Activated T-cell treated with anti-CD3 and anti-CD28 coated beads, Interleukin-2, amount 50 U/mL, for 24 hours (primary cell): ENCODE results near the gene PPIE.
"Not testable (repeated sequence)": the region's sequence is repeated elsewhere in the genome, so short reads cannot be mapped to it uniquely, and the experiment has no call there.

Experiments used
- DNase-seq: peaks from one replicate; pipeline ENCODE4 v3.0.0-alpha.2; 2020
- H3K27ac Mint-ChIP-seq: 2 replicates; pipeline ENCODE4 v1.8.0; 2020; ENCODE audit warnings: mild to moderate bottlenecking, mixed read lengths
- H3K27me3 Mint-ChIP-seq: 2 replicates; pipeline ENCODE4 v1.8.0; 2020; ENCODE audit warnings: mixed read lengths
- H3K36me3 Mint-ChIP-seq: 2 replicates; pipeline ENCODE4 v1.8.0; 2020; ENCODE audit warnings: low read depth, mixed read lengths
- H3K4me1 Mint-ChIP-seq: 2 replicates; pipeline ENCODE4 v1.8.0; 2020; ENCODE audit warnings: low read depth, mixed read lengths
- H3K4me3 Mint-ChIP-seq: 2 replicates; pipeline ENCODE4 v1.8.0; 2020; ENCODE audit warnings: mild to moderate bottlenecking, moderate library complexity, mixed read lengths
- H3K9me3 Mint-ChIP-seq: 2 replicates; pipeline ENCODE4 v1.8.0; 2020; ENCODE audit warnings: mixed read lengths

Gene PPIE

GRCh38 chr1:39759436-39759726, 20.7 kb downstream of the PPIE start:
- peaks cover 66% of the 10 kb centered on the region for H3K36me3 Mint-ChIP-seq
- DNase-seq = no peak

GRCh38 chr1:39760074-39761008, 21.7 kb downstream of the PPIE start:
- no peaks in the 10 kb centered on the region for H3K27me3 Mint-ChIP-seq
- H3K36me3 Mint-ChIP-seq = peaks cover 57% of the 10 kb centered on the region
- no peak for DNase-seq
- H3K27ac Mint-ChIP-seq = no peak overlapping the region
- H3K4me1 Mint-ChIP-seq = no peaks in the 10 kb centered on the region
- no peak overlapping the region for H3K4me3 Mint-ChIP-seq
- no peaks in the 10 kb centered on the region for H3K9me3 Mint-ChIP-seq

More at GRCh38 chr1:39759436-39759726, 20.7 kb downstream of the PPIE start:
- no peaks in the 10 kb centered on the region for H3K4me1 Mint-ChIP-seq
- no peak overlapping the region for H3K4me3 Mint-ChIP-seq
- no peaks in the 10 kb centered on the region for H3K9me3 Mint-ChIP-seq
- H3K27me3 Mint-ChIP-seq = no peaks in the 10 kb centered on the region
- no peak overlapping the region for H3K27ac Mint-ChIP-seq

GRCh38 chr1:39761016-39761415, 22.3 kb downstream of the PPIE start:
- Mint-ChIP-seq H3K4me3 (no peak overlapping the region), H3K27me3 (no peaks in the 10 kb centered on the region), H3K27ac (no peak overlapping the region), H3K9me3 (no peaks in the 10 kb centered on the region), H3K4me1 (no peaks in the 10 kb centered on the region), H3K36me3 (peaks cover 50% of the 10 kb centered on the region)
- no peak for DNase-seq

- no peaks in the 10 kb centered on the region for H3K27me3 Mint-ChIP-seq
- no peak overlapping the region for H3K4me3 Mint-ChIP-seq
- no peaks in the 10 kb centered on the region for H3K4me1 Mint-ChIP-seq
These were observed 23.0 kb downstream of the PPIE start for GRCh38 chr1:39761557-39762260.

GRCh38 chr1:39762550-39763540, 24.2 kb downstream of the PPIE start:
- Mint-ChIP-seq H3K27me3 (no peaks in the 10 kb centered on the region), H3K4me3 (no peak overlapping the region), H3K9me3 (no peaks in the 10 kb centered on the region), H3K27ac (no peak overlapping the region), H3K36me3 (peaks cover 33% of the 10 kb centered on the region), H3K4me1 (no peaks in the 10 kb centered on the region)
- no peak for DNase-seq

More at GRCh38 chr1:39761557-39762260, 23.0 kb downstream of the PPIE start:
- no peak for DNase-seq
- Mint-ChIP-seq H3K27ac (no peak overlapping the region), H3K9me3 (no peaks in the 10 kb centered on the region), H3K36me3 (peaks cover 43% of the 10 kb centered on the region)

GRCh38 chr1:39763619-39764374, 25.1 kb downstream of the PPIE start:
- not testable (repeated sequence) for H3K27me3 Mint-ChIP-seq, H3K9me3 Mint-ChIP-seq, H3K4me3 Mint-ChIP-seq, H3K27ac Mint-ChIP-seq, DNase-seq, H3K4me1 Mint-ChIP-seq
- peaks cover 23% of the 10 kb centered on the region for H3K36me3 Mint-ChIP-seq

GRCh38 chr1:39764512-39764911, 25.8 kb downstream of the PPIE start:
- not testable (repeated sequence) for H3K9me3 Mint-ChIP-seq, DNase-seq, H3K4me1 Mint-ChIP-seq, H3K4me3 Mint-ChIP-seq, H3K27ac Mint-ChIP-seq, H3K27me3 Mint-ChIP-seq
- peaks cover 16% of the 10 kb centered on the region for H3K36me3 Mint-ChIP-seq

- H3K4me1 Mint-ChIP-seq, H3K9me3 Mint-ChIP-seq, H3K36me3 Mint-ChIP-seq, H3K27ac Mint-ChIP-seq, H3K4me3 Mint-ChIP-seq, H3K27me3 Mint-ChIP-seq, DNase-seq: not testable (repeated sequence)
These were observed 27.8 kb downstream of the PPIE start for GRCh38 chr1:39766466-39766865.

GRCh38 chr1:39769502-39769901, 30.8 kb downstream of the PPIE start:
- not testable (repeated sequence) for H3K36me3 Mint-ChIP-seq, H3K27ac Mint-ChIP-seq, DNase-seq, H3K27me3 Mint-ChIP-seq, H3K9me3 Mint-ChIP-seq, H3K4me3 Mint-ChIP-seq, H3K4me1 Mint-ChIP-seq

- not testable (repeated sequence) for DNase-seq
These were observed 31.7 kb downstream of the PPIE start for GRCh38 chr1:39770100-39771021.

GRCh38 chr1:39771022-39771532, 32.4 kb downstream of the PPIE start, which contains the start of gene OXCT2:
TSS of gene OXCT2 (minus strand) at chr1:39771348. CDS start at chr1:39771255, 93 bp downstream.
- peak within 1 kb of the TSS; percentile 48 for H3K4me3 Mint-ChIP-seq
- H3K9me3 Mint-ChIP-seq, H3K4me1 Mint-ChIP-seq, H3K36me3 Mint-ChIP-seq, H3K27me3 Mint-ChIP-seq, H3K27ac Mint-ChIP-seq: not testable (repeated sequence)
- peak; percentile 39 for DNase-seq

More at GRCh38 chr1:39770100-39771021, 31.7 kb downstream of the PPIE start:
- H3K9me3 Mint-ChIP-seq, H3K27me3 Mint-ChIP-seq, H3K4me1 Mint-ChIP-seq, H3K27ac Mint-ChIP-seq, H3K36me3 Mint-ChIP-seq: not testable (repeated sequence)
- peak overlapping the region; percentile 48 for H3K4me3 Mint-ChIP-seq

- H3K4me3 Mint-ChIP-seq, H3K27me3 Mint-ChIP-seq, H3K36me3 Mint-ChIP-seq, H3K4me1 Mint-ChIP-seq, DNase-seq, H3K27ac Mint-ChIP-seq, H3K9me3 Mint-ChIP-seq: not testable (repeated sequence)
These were observed 34.8 kb downstream of the PPIE start for GRCh38 chr1:39773369-39773979.
